ENCODE measurements around the gene ACTL6B.
A peak's percentile ranks its signal among the peaks of the same experiment; 100 is the strongest.

Gene ACTL6B

GRCh38 chr7:100683659-100684533 is 27.6 kb upstream of the ACTL6B start:
- DNase-seq (ENCODE audit: low read depth in 2 of 2): no peak

DNA sequence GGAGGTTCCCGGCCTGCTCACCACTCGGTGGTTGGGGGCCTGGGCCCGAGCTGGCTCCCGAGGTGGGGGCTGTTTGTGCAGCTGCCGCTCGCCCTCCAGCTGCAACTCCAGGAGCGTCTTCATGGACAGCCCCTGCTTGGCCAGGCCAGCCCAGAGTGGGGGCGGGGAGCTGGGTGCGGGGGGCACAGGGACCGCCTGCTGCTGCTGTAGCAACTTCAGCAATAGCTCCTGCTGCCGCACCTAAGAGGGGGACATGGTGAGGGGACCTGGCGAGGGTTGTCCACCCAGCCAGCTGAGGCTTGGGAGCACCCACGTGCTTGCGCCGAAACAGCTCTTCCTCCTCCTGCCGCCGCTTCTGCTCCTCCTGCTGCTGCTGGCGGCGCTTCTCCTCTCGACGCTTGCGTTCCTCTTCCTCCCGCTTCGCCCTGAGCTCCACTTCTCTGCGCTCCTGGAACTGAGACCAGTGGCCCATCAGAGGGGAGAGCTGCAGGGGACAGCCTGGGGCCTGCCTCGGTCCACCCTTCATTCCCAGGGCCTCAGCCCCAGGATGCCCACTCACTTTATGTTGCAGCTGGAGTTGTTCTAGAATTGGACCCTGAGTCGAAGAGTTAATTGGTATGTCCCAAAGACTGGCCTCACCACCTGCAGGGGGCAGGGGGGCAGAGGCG is 26.9 kb upstream of the ACTL6B start:
- no peak for DNase-seq (ENCODE audit: low read depth in 2 of 2)

DNA sequence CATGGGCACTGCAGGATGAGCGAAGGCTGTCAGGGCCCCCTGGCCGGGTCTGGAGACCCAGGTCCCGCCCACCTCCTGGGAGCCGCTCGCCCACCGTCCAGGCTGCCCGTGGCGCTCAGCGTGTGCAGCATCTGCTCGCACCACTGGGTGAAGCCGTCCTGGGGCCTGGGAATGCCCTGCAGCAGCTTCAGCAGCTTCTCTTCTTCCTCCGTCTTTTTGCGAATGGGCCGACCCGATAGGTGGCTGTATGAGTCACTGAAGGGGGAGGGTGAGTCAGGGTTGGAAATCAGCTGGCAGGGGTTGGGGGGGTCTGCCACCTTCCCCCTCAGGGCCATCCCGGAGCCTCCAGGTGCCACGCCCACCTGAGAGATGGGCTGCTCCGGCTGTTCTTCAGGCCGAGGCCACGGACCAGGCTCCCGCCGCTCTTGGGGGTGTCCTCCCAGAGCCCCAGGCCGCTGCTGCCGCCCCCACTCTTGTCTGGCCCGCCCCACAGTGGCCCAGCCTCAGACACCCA is 26.0 kb upstream of the ACTL6B start:
- no peak for DNase-seq (ENCODE audit: low read depth in 2 of 2)

- DNase-seq (ENCODE audit: low read depth in 2 of 2): no peak
Measured at GRCh38 chr7:100681491-100682227, 25.4 kb upstream of the ACTL6B start.

DNA sequence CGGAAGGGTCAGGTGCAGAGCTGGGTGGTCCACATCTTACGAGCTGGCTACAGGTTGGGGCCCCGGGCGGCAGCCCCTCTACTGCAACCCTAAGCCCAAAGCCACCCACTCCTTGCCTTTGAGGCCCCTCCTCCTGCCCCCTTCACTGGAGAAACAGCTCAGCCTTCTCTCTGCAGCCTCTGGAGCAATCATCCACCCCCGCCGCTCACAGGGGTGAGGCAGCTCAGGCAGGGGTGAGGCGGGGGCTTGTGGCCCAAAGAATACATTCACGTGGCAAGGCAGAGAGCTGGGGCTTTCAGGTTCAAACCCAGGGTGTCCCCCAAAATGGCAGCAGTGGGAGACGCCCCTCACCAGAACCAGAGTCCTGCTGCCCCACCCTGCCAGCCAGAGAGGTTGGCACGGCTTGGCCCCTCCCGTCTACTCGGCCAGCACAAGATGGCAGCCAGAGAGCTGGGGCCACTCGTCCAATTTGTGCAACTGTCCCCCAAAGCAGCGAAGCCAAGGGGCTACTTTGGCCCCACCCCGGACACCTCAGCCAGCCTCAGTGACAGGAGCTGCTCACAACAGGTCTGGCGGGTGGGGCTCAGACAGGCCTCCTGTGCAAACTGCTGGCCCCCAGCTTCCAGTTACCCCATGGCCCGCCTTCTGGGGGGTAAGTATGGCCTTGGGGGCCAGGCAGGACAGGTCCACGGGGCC is 24.5 kb upstream of the ACTL6B start:
- no peak for DNase-seq (ENCODE audit: low read depth in 2 of 2)

- DNase-seq (ENCODE audit: low read depth in 2 of 2): no peak
Measured at GRCh38 chr7:100679927-100680575, 23.8 kb upstream of the ACTL6B start.

DNA sequence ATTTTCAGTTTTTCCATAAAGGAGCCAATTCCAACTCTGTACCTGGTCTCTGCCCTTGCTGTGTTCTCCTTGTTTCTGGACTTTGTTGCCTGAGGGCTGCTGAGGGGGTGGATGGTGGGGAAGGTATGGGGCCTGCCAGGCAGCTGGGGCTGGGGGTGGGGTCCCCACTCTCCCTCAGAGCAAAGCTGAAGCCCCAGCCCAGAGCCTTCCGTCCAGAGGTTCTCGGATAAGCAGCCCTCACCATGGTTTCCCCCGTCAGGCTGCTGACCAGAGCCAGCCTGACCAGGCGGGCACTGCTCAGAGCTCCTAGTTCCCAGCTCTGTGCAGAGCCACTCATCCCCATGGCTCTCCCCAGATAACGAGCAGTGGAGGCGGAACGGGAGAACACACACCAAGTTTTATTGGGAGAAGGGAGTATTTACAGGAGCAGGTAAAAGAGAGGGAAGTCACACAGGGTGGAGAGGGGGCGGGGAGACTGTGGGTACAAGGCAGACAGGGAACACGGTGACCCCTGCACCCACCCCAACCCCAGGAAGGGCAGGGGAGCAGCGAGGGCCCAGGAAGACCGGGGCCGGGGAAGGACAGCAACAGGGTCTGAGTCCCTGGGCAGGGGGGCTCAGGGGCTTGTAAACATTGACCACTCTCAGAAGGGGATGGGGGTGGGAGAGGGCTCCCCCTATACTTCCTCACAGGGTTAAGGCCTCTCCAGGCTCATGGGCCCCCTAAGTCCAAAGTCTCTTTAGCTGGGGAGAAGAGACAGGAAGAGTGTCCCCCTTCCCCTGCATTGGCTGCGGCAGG is 23.1 kb upstream of the ACTL6B start:
- DNase-seq (ENCODE audit: low read depth in 2 of 2): no peak

GRCh38 chr7:100678291-100678984 is 22.2 kb upstream of the ACTL6B start:
- no peak for DNase-seq (ENCODE audit: low read depth in 2 of 2)

GRCh38 chr7:100677308-100678267 is 21.3 kb upstream of the ACTL6B start:
- DNase-seq (ENCODE audit: low read depth in 2 of 2): no peak

DNA sequence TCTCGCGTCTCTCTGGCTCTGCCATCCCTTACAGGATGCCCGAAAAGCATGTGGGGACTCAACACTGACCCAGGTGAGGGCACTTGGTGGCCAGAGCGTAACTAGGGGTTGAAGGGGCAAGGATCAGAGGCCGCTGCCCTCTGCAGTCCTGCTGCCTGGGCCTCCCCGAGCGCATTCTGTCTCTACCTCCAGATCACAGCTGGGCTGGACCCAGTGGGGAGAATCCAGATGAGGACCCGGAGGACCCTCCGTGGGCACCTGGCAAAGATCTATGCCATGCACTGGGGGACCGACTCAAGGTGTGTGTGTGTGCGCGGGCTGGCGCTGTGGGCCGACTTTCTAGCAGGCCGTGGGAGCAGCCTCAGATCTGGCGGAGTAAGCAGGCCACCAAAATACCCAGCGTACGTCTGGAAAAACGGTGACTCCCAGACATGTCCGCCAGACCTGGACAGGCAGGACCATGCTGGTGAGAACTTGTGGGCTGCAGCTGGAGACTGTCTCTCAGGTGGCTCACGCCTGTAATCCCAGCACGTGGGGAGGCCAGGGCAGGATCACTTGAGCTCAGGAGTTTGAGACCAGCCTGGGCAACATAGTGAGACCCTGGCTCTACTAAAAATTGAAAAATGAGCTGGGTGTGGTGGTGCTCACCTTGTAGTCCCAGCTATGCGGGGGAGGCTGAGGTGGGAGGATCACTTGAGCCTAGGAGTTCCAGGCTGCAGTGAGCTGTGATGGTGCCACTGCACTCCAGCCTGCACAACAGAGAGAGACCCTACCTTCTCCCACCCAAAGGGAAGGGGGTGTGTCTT is 20.5 kb upstream of the ACTL6B start:
- DNase-seq (ENCODE audit: low read depth in 2 of 2): no peak

DNA sequence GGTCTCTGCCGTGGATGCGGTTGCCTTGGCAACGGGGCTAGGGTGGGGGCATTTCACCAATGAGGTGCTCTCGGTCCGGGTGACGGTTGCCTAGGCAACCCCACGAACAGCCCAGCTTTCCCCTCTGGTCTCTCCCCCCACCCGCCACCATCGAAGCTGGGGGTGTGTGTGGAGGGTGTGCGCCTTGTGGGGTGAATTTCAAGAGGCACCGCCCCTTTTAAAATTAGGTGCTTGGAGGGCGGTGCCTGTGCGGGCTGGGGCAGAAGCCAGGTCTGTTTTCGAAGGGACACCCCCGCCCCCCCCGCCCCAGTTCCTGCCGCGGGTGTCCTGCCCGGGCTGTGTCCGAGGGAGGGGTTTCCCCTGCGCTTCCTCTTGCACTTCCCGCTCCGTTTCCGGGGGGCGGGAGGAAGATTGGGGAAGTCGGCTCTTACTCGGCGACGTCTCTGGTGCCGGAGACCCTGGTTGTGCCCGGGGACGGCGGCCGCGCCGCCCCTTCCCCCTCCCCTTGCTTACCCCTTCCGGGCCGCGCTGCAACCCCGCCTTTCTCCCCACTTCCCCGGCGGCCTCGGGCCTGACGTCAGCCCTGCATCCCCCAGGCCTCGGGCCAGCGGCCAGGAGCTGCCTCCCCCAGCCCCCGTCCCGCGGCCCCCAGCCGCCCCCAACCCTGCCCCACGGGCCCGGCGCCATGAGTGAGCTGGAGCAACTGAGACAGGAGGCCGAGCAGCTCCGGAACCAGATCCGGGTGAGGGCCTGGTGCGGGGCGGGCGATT is 19.5 kb upstream of the ACTL6B start:
- peak; percentile 65 to 69 for DNase-seq (ENCODE audit: low read depth in 2 of 2)

DNA sequence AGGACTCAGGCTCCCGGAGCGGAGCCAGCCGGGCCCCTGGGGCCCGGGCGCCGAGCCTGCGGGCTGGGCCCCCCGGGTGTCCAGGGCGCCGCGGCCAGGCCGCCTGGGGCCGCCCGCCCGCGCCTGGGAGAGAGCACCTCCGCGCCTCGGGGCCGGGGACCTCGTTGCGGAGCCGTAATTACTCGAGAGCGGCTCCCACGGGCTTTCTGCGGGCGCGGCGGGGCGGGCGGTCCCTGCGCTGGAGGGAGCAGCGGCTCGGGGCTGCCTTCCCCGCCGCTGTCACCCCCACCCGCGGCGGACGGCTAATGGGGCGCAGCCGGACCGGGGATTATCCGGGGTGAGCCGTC is 18.8 kb upstream of the ACTL6B start:
- no peak for DNase-seq (ENCODE audit: low read depth in 2 of 2)

GRCh38 chr7:100674411-100675104 is 18.3 kb upstream of the ACTL6B start:
- DNase-seq (ENCODE audit: low read depth in 2 of 2): no peak

- no peak for DNase-seq (ENCODE audit: low read depth in 2 of 2)
Measured at GRCh38 chr7:100673942-100674410, 17.7 kb upstream of the ACTL6B start.

DNA sequence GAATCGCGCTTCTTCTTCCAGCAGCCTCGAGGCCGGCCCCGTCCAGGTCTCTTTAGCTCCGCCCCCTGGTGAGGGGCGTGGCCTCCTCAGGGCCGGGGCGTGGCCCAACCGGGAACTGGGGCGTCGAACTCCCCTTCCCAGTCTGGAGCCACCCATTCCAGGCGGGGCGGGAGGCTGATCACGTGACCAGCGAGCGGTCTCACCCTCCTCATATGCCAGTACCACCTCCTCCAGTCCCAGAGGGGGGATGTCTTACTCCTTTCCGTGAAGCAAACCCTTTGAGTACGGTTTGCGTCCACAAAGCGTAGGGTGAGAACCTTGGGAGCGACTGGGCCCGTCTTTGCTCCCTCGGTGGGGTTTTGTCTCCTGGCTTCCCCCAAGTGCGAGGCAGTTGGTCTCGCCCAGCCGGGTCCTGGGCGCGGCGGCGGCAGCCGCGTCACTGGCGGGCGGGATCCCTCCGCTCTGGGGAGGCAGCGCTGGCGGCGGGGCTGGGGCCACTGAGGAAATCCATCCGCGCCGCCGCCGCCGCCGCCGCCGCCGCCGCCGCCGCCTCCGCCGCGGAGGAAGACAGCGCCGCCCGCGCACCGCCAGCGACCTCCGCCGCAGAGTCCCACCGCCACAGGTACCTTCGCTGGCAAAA is 17.2 kb upstream of the ACTL6B start, which contains the start of gene GNB2:
TSS of gene GNB2 (plus strand) at position 439 of the 640 bp plus-strand sequence. CDS start 2,526 bp downstream, outside the sequence.
- peak; percentile 99 for DNase-seq (ENCODE audit: low read depth in 2 of 2)

Measured in stimulated activated CD4-positive, alpha-beta T cell treated with anti-CD3 and anti-CD28 coated beads, Interleukin-15, amount 100 ng/mL, for 48 hours (primary cell).